ENCODE data around the gene SLC28A3. TPM values are rescaled to one million over a fixed set of nuclear protein-coding genes. Genes with fewer than 3 reads are reported as not detected.

Gene SLC28A3
- total and polyA plus RNA-seq, 2 of the 8 experiments (the other 6 are each of a cell fraction or from before 2014, with no cell fraction given): 0.02 TPM; not detected in 1

GRCh38 chr9:84320231-84320630, 20.3 kb downstream of the SLC28A3 start (continued):
- TF ChIP-seq ATF2 (IDR thresholded peaks at IDR 0.05; ENCODE audit: low read length) (no peak), CEBPB (IDR thresholded peaks at IDR 0.05; ENCODE audit: low read depth, low read length) (no peak)
- TF ChIP-seq, protein P1, sequence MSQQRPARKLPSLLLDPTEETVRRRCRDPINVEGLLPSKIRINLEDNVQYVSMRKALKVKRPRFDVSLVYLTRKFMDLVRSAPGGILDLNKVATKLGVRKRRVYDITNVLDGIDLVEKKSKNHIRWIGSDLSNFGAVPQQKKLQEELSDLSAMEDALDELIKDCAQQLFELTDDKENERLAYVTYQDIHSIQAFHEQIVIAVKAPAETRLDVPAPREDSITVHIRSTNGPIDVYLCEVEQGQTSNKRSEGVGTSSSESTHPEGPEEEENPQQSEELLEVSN (IDR thresholded peaks at IDR 0.05): no peak
